Sigmoid colon (tissue), 7 donors: ENCODE measurements around the gene UNC13C. TPM values are rescaled to one million over a fixed set of nuclear protein-coding genes. Genes with fewer than 3 reads are reported as not detected.

Experiments used
- DNase-seq: peaks from one replicate; pipeline ENCODE4 v3.0.0-alpha.2; 2019
- H3K27ac ChIP-seq, 4 donors: fragments of 200-600 bp; sonication (generic); one replicate each; pipeline ENCODE4 v1.5.1; 2016 to 2019; ENCODE audit warnings: mild to moderate bottlenecking in 1 of 4
- H3K27me3 ChIP-seq, 3 donors: fragments of 200-600 bp; sonication (generic); one replicate each; pipeline ENCODE4 v1.5.1; 2019; ENCODE audit warnings: mild to moderate bottlenecking in 1 of 3
- H3K36me3 ChIP-seq, 4 donors: fragments of 200-600 bp; sonication (generic); one replicate each; pipeline ENCODE4 v1.5.1; 2016 to 2019
- H3K4me1 ChIP-seq, 4 donors: fragments of 200-600 bp; sonication (generic); one replicate each; pipeline ENCODE4 v1.5.1; 2017 to 2019
- H3K4me3 ChIP-seq, 4 donors: fragments of 200-600 bp; sonication (generic); one replicate each; pipeline ENCODE4 v1.5.1; 2017 to 2019; ENCODE audit warnings: mild to moderate bottlenecking in 2 of 4, moderate library complexity in 1 of 4
- H3K9me3 ChIP-seq, 4 donors: fragments of 200-600 bp in 3 of 4; sonication (generic) in 3 of 4; one replicate each; pipeline versions ENCODE4 v1.5.1 to v1.6.1; 2013 to 2019
- EP300 ChIP-seq, 4 donors: sonication (generic); formaldehyde crosslinking; IDR thresholded peaks; one replicate each; pipeline ENCODE4 v1.6.1; 2017; ENCODE audit warnings: antibody characterized with exemption in 4 of 4
- POLR2A ChIP-seq, 2 donors: fragments of 450-650 bp; IDR thresholded peaks; one replicate each; pipeline ENCODE4 v1.6.1; 2016; ENCODE audit warnings: antibody characterized with exemption in 2 of 2, mild to moderate bottlenecking in 2 of 2, moderate library complexity in 2 of 2
- POLR2AphosphoS5 ChIP-seq, 4 donors: sonication (generic); formaldehyde crosslinking; IDR thresholded peaks; one replicate each; pipeline ENCODE4 v1.6.1; 2017; ENCODE audit warnings: antibody characterized with exemption in 4 of 4
- WGBS, 2 donors: extraction: QIAGEN DNeasy Blood & Tissue Kit; methylation state at CpG; one replicate each; pipeline ENCODE4 v1.1.7; 2013; 5-methylcytosine and 5-hydroxymethylcytosine counted together
- intact Hi-C: fragments of 100-400 bp; cut with DNase I; formaldehyde crosslinking; loops from one replicate; pipeline ENCODE4 v1.15.1; 2023
- polyA plus RNA-seq, 3 donors: library from polyadenylated mRNA; stranded (reverse); fragments of 200-250 nt; gene quantifications; one replicate each; pipeline ENCODE4 v1.2.3, GENCODE V29; 2013
- total RNA-seq, 4 donors: library from RNA; depleted of rRNA; stranded (reverse); fragments of >200 nt; gene quantifications; one replicate each; pipeline ENCODE4 v1.1.0, GENCODE V29; 2016
- TF ChIP-seq, protein P1 (sequence below), 4 experiments: fragments of 450-650 bp in 3 of 4; fragments of 200-600 bp in 1 of 4; IDR thresholded peaks; one replicate each; pipeline ENCODE4 v1.5.1; 2016 to 2019; ENCODE audit warnings: antibody characterized with exemption in 4 of 4, mild to moderate bottlenecking in 3 of 4, moderate library complexity in 2 of 4
- donor health status: healthy with polysubstance abuse.
- donor health status: Bipolar disorder and iron deficiency.
- donor health status: healthy.

UNC13C gene
- total and polyA plus RNA-seq, 7 donors = under 0.01 to 1.7 (median 1.3) TPM; not detected in 1

- no peaks in the 10 kb centered on the region for H3K27me3 ChIP-seq
- TF ChIP-seq EP300 (IDR thresholded peaks at IDR 0.05) (no peak), POLR2AphosphoS5 (IDR thresholded peaks at IDR 0.05) (no peak), POLR2A (IDR thresholded peaks at IDR 0.05) (no peak)
- no peak overlapping the region for H3K4me3 ChIP-seq
- DNase-seq = no peak
- no peaks in the 10 kb centered on the region for H3K4me1 ChIP-seq
- no peaks in the 10 kb centered on the region for H3K9me3 ChIP-seq
- intact Hi-C loops = no loop called here
- no peaks in the 10 kb centered on the region for H3K36me3 ChIP-seq
- no peak overlapping the region for H3K27ac ChIP-seq
- WGBS, 2 donors = 74 to 91% methylated on average over 1 of the region's 1 CpG
Observed at GRCh38 chr15:54197995-54198394, 219.8 kb downstream of the UNC13C start.

DNA sequence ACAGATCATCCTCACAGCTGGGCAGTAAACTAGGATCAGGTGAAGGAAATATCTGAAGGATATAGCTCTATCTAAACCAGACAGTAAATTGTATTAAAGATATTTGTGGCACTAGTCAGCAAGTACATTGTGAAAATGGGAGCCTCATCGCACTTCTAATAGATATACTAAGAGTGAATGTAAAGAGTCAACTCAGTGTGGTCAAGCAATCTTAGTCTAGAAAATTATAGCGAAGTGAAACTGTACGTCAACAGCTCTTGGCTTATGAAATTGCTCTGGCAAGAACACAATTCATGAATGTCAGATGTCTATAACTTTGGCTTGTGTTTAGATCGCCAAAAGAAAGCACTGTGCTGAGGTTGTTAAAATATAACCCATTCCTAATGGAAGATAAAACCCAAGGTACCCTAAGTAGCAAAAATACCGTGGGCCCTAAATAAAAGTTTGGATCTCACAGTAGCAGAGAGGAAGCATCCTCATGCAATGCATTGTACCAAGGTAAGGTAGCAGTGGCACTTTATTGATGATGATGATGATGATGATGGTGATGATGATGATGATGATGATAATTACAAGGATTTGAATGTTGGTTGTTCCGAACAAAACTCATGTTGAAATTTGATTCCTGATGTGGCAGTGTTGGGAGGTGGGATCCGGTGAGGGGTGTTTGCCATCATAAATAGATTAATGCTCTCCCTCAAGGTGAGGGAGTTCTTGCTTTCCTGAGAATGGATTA is 228.5 kb downstream of the UNC13C start:
- Histone ChIP-seq H3K4me3 (no peak overlapping the region), H3K9me3 (no peaks in the 10 kb centered on the region), H3K27ac (no peak overlapping the region), H3K36me3 (no peaks in the 10 kb centered on the region), H3K4me1 (no peaks in the 10 kb centered on the region), H3K27me3 (no peaks in the 10 kb centered on the region)
- TF ChIP-seq, protein P1, sequence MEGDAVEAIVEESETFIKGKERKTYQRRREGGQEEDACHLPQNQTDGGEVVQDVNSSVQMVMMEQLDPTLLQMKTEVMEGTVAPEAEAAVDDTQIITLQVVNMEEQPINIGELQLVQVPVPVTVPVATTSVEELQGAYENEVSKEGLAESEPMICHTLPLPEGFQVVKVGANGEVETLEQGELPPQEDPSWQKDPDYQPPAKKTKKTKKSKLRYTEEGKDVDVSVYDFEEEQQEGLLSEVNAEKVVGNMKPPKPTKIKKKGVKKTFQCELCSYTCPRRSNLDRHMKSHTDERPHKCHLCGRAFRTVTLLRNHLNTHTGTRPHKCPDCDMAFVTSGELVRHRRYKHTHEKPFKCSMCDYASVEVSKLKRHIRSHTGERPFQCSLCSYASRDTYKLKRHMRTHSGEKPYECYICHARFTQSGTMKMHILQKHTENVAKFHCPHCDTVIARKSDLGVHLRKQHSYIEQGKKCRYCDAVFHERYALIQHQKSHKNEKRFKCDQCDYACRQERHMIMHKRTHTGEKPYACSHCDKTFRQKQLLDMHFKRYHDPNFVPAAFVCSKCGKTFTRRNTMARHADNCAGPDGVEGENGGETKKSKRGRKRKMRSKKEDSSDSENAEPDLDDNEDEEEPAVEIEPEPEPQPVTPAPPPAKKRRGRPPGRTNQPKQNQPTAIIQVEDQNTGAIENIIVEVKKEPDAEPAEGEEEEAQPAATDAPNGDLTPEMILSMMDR (IDR thresholded peaks at IDR 0.05) = no peak
- TF ChIP-seq POLR2A (IDR thresholded peaks at IDR 0.05) (no peak), EP300 (IDR thresholded peaks at IDR 0.05) (no peak), POLR2AphosphoS5 (IDR thresholded peaks at IDR 0.05) (no peak)
- intact Hi-C loops = no loop called here
- no peak for DNase-seq
- 86 to 93% methylated on average over 7 of the region's 7 CpGs for WGBS, 2 donors

- TF ChIP-seq POLR2AphosphoS5 (IDR thresholded peaks at IDR 0.05) (no peak), POLR2A (IDR thresholded peaks at IDR 0.05) (no peak), EP300 (IDR thresholded peaks at IDR 0.05) (no peak)
- TF ChIP-seq, protein P1 (IDR thresholded peaks at IDR 0.05) = no peak
- H3K4me3 ChIP-seq = no peak overlapping the region
- intact Hi-C loops = no loop called here
- H3K36me3 ChIP-seq = no peaks in the 10 kb centered on the region
- H3K9me3 ChIP-seq = no peaks in the 10 kb centered on the region
- 92 to 95% methylated on average over 2 of the region's 2 CpGs for WGBS, 2 donors
- no peak for DNase-seq
- no peaks in the 10 kb centered on the region for H3K4me1 ChIP-seq
- H3K27ac ChIP-seq = no peak overlapping the region
- H3K27me3 ChIP-seq = no peaks in the 10 kb centered on the region
Observed at GRCh38 chr15:54208786-54209185, 230.5 kb downstream of the UNC13C start.

DNA sequence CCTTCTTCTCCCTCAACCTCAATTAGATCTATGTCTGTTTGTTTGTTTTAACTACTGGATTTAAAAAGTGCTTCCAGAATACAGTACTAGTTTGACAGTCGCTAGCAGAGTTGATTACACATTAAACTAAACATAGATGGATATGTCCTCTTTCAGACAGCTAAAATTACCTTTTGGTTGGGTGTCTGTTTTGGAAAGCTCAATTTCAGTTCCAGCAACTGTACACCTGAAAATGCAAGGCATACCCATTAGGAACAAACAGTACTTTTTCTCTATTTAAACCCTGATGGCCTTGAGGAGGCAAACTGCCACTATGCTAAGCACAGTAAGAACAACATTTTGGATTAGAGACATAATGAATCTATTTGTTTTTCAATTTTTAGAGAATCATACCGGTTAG is 234.4 kb downstream of the UNC13C start:
- intact Hi-C loops = no loop called here
- WGBS, 2 donors = 76 to 84% methylated on average over 2 of the region's 2 CpGs
- DNase-seq = no peak

GRCh38 chr15:54226455-54226854 is 248.2 kb downstream of the UNC13C start:
- WGBS, 2 donors = 75 to 88% methylated on average over 4 of the region's 4 CpGs
- intact Hi-C loops = no loop called here
- no peak for DNase-seq
- H3K36me3 ChIP-seq = no peaks in the 10 kb centered on the region
- peaks cover 0 to 3% (median 0%) of the 10 kb centered on the region in 4 donors for H3K9me3 ChIP-seq
- H3K4me1 ChIP-seq = no peaks in the 10 kb centered on the region
- TF ChIP-seq POLR2A (IDR thresholded peaks at IDR 0.05) (no peak), POLR2AphosphoS5 (IDR thresholded peaks at IDR 0.05) (no peak), EP300 (IDR thresholded peaks at IDR 0.05) (no peak)
- TF ChIP-seq, protein P1 (IDR thresholded peaks at IDR 0.05) = no peak
- no peak overlapping the region for H3K27ac ChIP-seq
- no peak overlapping the region for H3K4me3 ChIP-seq
- H3K27me3 ChIP-seq = no peaks in the 10 kb centered on the region

More for the DNA sequence above, 234.4 kb downstream of the UNC13C start:
- no peaks in the 10 kb centered on the region for H3K4me1 ChIP-seq
- no peak overlapping the region for H3K4me3 ChIP-seq
- H3K9me3 ChIP-seq = no peaks in the 10 kb centered on the region
- no peaks in the 10 kb centered on the region for H3K27me3 ChIP-seq
- no peaks in the 10 kb centered on the region for H3K36me3 ChIP-seq
- no peak for TF ChIP-seq EP300 (IDR thresholded peaks at IDR 0.05)
- no peak for TF ChIP-seq POLR2A (IDR thresholded peaks at IDR 0.05)
- no peak for TF ChIP-seq POLR2AphosphoS5 (IDR thresholded peaks at IDR 0.05)
- TF ChIP-seq, protein P1 (IDR thresholded peaks at IDR 0.05) = no peak
- no peak overlapping the region for H3K27ac ChIP-seq
